Keratinocyte (primary cell): ENCODE data around the gene KIF17. TPM values are rescaled to one million over a fixed set of nuclear protein-coding genes. Genes with fewer than 3 reads are reported as not detected.

Experiments used
- DNase-seq: peaks from one replicate; pipeline ENCODE4 v3.0.0-alpha.2; 2011; ENCODE audit warnings: low read depth, missing footprints, low spot score
- FAIRE-seq: peaks from 2 replicates; lab custom pipeline; 2011; peaks lifted over from hg19 to GRCh38; lab: Jason Lieb, UNC
- H2AFZ ChIP-seq: 2 replicates; pipeline ENCODE4 v1.6.0; 2012; ENCODE audit warnings: low read length, control low read depth, inconsistent platforms; ENCODE audit not compliant: control insufficient read depth
- H3K27ac ChIP-seq: 2 replicates; pipeline ENCODE4 v1.5.1; 2011; ENCODE audit warnings: low read length; ENCODE audit not compliant: control insufficient read depth, insufficient read depth
- H3K27me3 ChIP-seq: 3 replicates; pipeline ENCODE4 v1.6.0; 2011; ENCODE audit warnings: low read length; ENCODE audit not compliant: control insufficient read depth, insufficient read depth; ENCODE audit errors: extremely low read depth
- H3K36me3 ChIP-seq, 2 experiments: 2 replicates in 1 of 2; 3 replicates in 1 of 2; pipeline ENCODE4 v1.5.1; 2011; ENCODE audit warnings: low read length in 2 of 2, mild to moderate bottlenecking in 1 of 2; ENCODE audit not compliant: control insufficient read depth in 2 of 2, insufficient read depth in 2 of 2; ENCODE audit errors: extremely low read depth in 1 of 2
- H3K4me1 ChIP-seq: 3 replicates; pipeline ENCODE4 v1.5.1; 2011; ENCODE audit warnings: low read length; ENCODE audit not compliant: control insufficient read depth, insufficient read depth; ENCODE audit errors: extremely low read depth
- H3K4me2 ChIP-seq: 3 replicates; pipeline ENCODE4 v1.6.0; 2011; ENCODE audit warnings: low read depth, low read length; ENCODE audit not compliant: control insufficient read depth, insufficient read depth; ENCODE audit errors: extremely low read depth
- H3K4me3 ChIP-seq, 3 experiments: fragments of 200-600 bp in 1 of 3; sonication (generic) in 1 of 3; 2 replicates in 2 of 3; 3 replicates in 1 of 3; pipeline ENCODE4 v1.5.1; 2011 to 2016; ENCODE audit warnings: low read length in 3 of 3, mild to moderate bottlenecking in 3 of 3, control low read depth in 2 of 3, inconsistent platforms in 1 of 3, low read depth in 1 of 3, mixed read lengths in 1 of 3, mixed run types in 1 of 3, moderate library complexity in 1 of 3; ENCODE audit not compliant: control insufficient read depth in 2 of 3, insufficient read depth in 2 of 3; ENCODE audit errors: extremely low read depth in 1 of 3
- H3K79me2 ChIP-seq: 2 replicates; pipeline ENCODE4 v1.6.0; 2012; ENCODE audit warnings: low read length; ENCODE audit not compliant: control insufficient read depth, insufficient read depth
- H3K9ac ChIP-seq: 3 replicates; pipeline ENCODE4 v1.6.0; 2011; ENCODE audit warnings: low read length; ENCODE audit not compliant: control insufficient read depth, insufficient read depth; ENCODE audit errors: extremely low read depth
- H3K9me1 ChIP-seq: 3 replicates; pipeline ENCODE4 v1.6.0; 2011; ENCODE audit warnings: low read length; ENCODE audit not compliant: control insufficient read depth, insufficient read depth; ENCODE audit errors: extremely low read depth
- H3K9me3 ChIP-seq: 2 replicates; pipeline ENCODE4 v1.5.1; 2012; ENCODE audit warnings: low read depth, low read length; ENCODE audit not compliant: control insufficient read depth
- H4K20me1 ChIP-seq: 3 replicates; pipeline ENCODE4 v1.6.0; 2011; ENCODE audit warnings: low read length; ENCODE audit not compliant: control insufficient read depth, insufficient read depth; ENCODE audit errors: extremely low read depth
- CTCF ChIP-seq, 3 experiments: IDR thresholded peaks in 1 of 3; conservative IDR thresholded peaks in 1 of 3; optimal IDR thresholded peaks in 1 of 3; 2 replicates in 2 of 3; 3 replicates in 1 of 3; pipeline versions ENCODE3 to v1.5.1; 2011; ENCODE audit warnings: low read length in 3 of 3, mild to moderate bottlenecking in 3 of 3, moderate library complexity in 2 of 3, control low read depth in 1 of 3, inconsistent platforms in 1 of 3; ENCODE audit not compliant: insufficient read depth in 2 of 3; ENCODE audit errors: extremely low read depth in 1 of 3
- EZH2 ChIP-seq: IDR thresholded peaks from one replicate; pipeline ENCODE4 v1.6.1; 2012; ENCODE audit warnings: inconsistent platforms, mild to moderate bottlenecking, low read length, moderate library complexity
- dilution Hi-C: fragments of 300-500 bp; cut with MboI; formaldehyde crosslinking; loops from one replicate; pipeline ENCODE4 v1.7.0; 2020; ENCODE audit warnings: low sequenced_read_pairs; ENCODE audit not compliant: extremely low pct_ligation_motif_present
- polyA plus RNA-seq, 5 experiments: library from polyadenylated mRNA; depleted of rRNA in 3 of 5; stranded (reverse) in 3 of 5; stranded (forward) in 1 of 5; unstranded in 1 of 5; fragments of >200 nt; gene quantifications; 1 replicate in 1 of 5; 2 replicates in 3 of 5; 3 replicates in 1 of 5; pipeline versions ENCODE4 v1.2.1 to v1.2.3, GENCODE V29; 2011 to 2012; ENCODE audit warnings: missing spikeins in 2 of 5, low read depth in 1 of 5, low replicate concordance in 1 of 5

KIF17 gene
- polyA plus RNA-seq, 1 donor (not counting 4 experiments of a cell fraction or from before 2014, with no cell fraction given): 0.90 TPM

- H3K9me1 ChIP-seq: no peaks in the 10 kb centered on the region
- FAIRE-seq (no peak), DNase-seq (no peak)
- no peak overlapping the region for H3K4me3 ChIP-seq
- dilution Hi-C loops: no loop called here
- TF ChIP-seq CTCF (optimal IDR thresholded peaks at IDR 0.05 in 1 of 3, IDR thresholded peaks at IDR 0.05 in 1 of 3, conservative IDR thresholded peaks at IDR 0.05 in 1 of 3; ENCODE audit: extremely low read depth in 1 of 3, insufficient read depth in 2 of 3, low read length in 3 of 3): no peak
- TF ChIP-seq EZH2: no peak
- no peaks in the 10 kb centered on the region for H3K79me2 ChIP-seq
- no peak overlapping the region for H2AFZ ChIP-seq
- peaks cover 0 to 12% of the 10 kb centered on the region in 2 experiments for H3K36me3 ChIP-seq
- no peak overlapping the region for H3K4me2 ChIP-seq
- no peaks in the 10 kb centered on the region for H3K9me3 ChIP-seq
- H3K4me1 ChIP-seq: peaks cover 24% of the 10 kb centered on the region
- H4K20me1 ChIP-seq: no peaks in the 10 kb centered on the region
- no peak overlapping the region for H3K27ac ChIP-seq
- no peak overlapping the region for H3K9ac ChIP-seq
- no peaks in the 10 kb centered on the region for H3K27me3 ChIP-seq
These were observed 18.2 kb downstream of the KIF17 start for GRCh38 chr1:20699558-20699957.

- H3K27me3 ChIP-seq: no peaks in the 10 kb centered on the region
- H3K27ac ChIP-seq: no peak overlapping the region
- no peak overlapping the region for H3K4me3 ChIP-seq
- no peak for TF ChIP-seq EZH2
- TF ChIP-seq CTCF (optimal IDR thresholded peaks at IDR 0.05 in 1 of 3, IDR thresholded peaks at IDR 0.05 in 1 of 3, conservative IDR thresholded peaks at IDR 0.05 in 1 of 3; ENCODE audit: extremely low read depth in 1 of 3, insufficient read depth in 2 of 3, low read length in 3 of 3): no peak
- H3K36me3 ChIP-seq: peaks cover 0 to 16% of the 10 kb centered on the region in 2 experiments
- dilution Hi-C loops: no loop called here
- H4K20me1 ChIP-seq: no peaks in the 10 kb centered on the region
- FAIRE-seq (peak; percentile 81), DNase-seq (no peak)
- H3K9ac ChIP-seq: no peak overlapping the region
- H3K9me1 ChIP-seq: no peaks in the 10 kb centered on the region
- no peaks in the 10 kb centered on the region for H3K79me2 ChIP-seq
- no peaks in the 10 kb centered on the region for H3K9me3 ChIP-seq
- no peak overlapping the region for H2AFZ ChIP-seq
- H3K4me1 ChIP-seq: peaks cover 24% of the 10 kb centered on the region
- H3K4me2 ChIP-seq: peak overlapping the region; percentile 18
These were observed 19.5 kb downstream of the KIF17 start for GRCh38 chr1:20698195-20698910.
